WTC11 (cell line): ENCODE results near the gene FGD6. TPM values are rescaled to one million over a fixed set of nuclear protein-coding genes. Genes with fewer than 3 reads are reported as not detected.

ENCODE experiments used
- ATAC-seq: fragments of 200-7000 bp; cut with Tn5 transposase; 2 replicates; pipeline ENCODE4 v1.10.0; 2021; ENCODE audit warnings: mild to moderate bottlenecking, moderate library complexity
- CTCF ChIA-PET: fragments of 300-600 bp; sonication (Branson Sonifier 250); formaldehyde crosslinking; loops from one replicate; lab custom pipeline; 2021; ENCODE audit warnings: antibody characterized with exemption; lab: Charles Lee
- POLR2A ChIA-PET: fragments of 350-600 bp; sonication (Branson Sonifier 250); formaldehyde crosslinking; loops from one replicate; lab custom pipeline; 2021; ENCODE audit warnings: antibody characterized with exemption; lab: Charles Lee
- DNase-seq: peaks from one replicate; pipeline ENCODE4 v3.0.0; 2021; ENCODE audit warnings: low spot score
- H3K27ac Mint-ChIP-seq: 2 replicates; pipeline ENCODE4 v1.8.0; 2021; ENCODE audit warnings: mixed read lengths
- H3K27me3 Mint-ChIP-seq: 2 replicates; pipeline ENCODE4 v1.8.0; 2021; ENCODE audit warnings: low read depth, mild to moderate bottlenecking, moderate library complexity, mixed read lengths
- H3K36me3 Mint-ChIP-seq: 2 replicates; pipeline ENCODE4 v1.8.0; 2021; ENCODE audit warnings: mixed read lengths
- H3K4me1 Mint-ChIP-seq: 2 replicates; pipeline ENCODE4 v1.8.0; 2022; ENCODE audit warnings: mixed read lengths
- H3K4me3 Mint-ChIP-seq: 2 replicates; pipeline ENCODE4 v1.8.0; 2021; ENCODE audit warnings: mild to moderate bottlenecking, moderate library complexity, mixed read lengths
- H3K9me3 Mint-ChIP-seq: 2 replicates; pipeline ENCODE4 v1.8.0; 2021; ENCODE audit warnings: mixed read lengths
- ARID4B ChIP-seq: sonication (generic); formaldehyde crosslinking; IDR thresholded peaks from 2 replicates; pipeline ENCODE4 v1.8.0; 2023; ENCODE audit warnings: missing genetic modification reagents, mild to moderate bottlenecking, borderline replicate concordance
- ATF3 ChIP-seq: sonication (generic); formaldehyde crosslinking; conservative IDR thresholded peaks from 2 replicates; pipeline ENCODE4 v1.8.1; 2022; ENCODE audit warnings: mild to moderate bottlenecking, missing genetic modification reagents
- CBFB ChIP-seq: sonication (generic); formaldehyde crosslinking; IDR thresholded peaks from 2 replicates; pipeline ENCODE4 v1.8.1; 2022; ENCODE audit warnings: mild to moderate bottlenecking, low read depth, missing genetic modification reagents
- CREB1 ChIP-seq: sonication (generic); formaldehyde crosslinking; IDR thresholded peaks from 2 replicates; pipeline ENCODE4 v1.8.0; 2023; ENCODE audit warnings: mild to moderate bottlenecking, missing genetic modification reagents
- CREM ChIP-seq: sonication (generic); formaldehyde crosslinking; IDR thresholded peaks from 2 replicates; pipeline ENCODE4 v1.8.1; 2022; ENCODE audit warnings: mild to moderate bottlenecking, missing genetic modification reagents, moderate library complexity
- E2F5 ChIP-seq: sonication (generic); formaldehyde crosslinking; IDR thresholded peaks from 2 replicates; pipeline ENCODE4 v1.8.1; 2022; ENCODE audit warnings: mild to moderate bottlenecking, moderate library complexity, missing genetic modification reagents
- HMGA2 ChIP-seq: fragments of 250-450 bp; sonication (Bioruptor Pico); IDR thresholded peaks from 2 replicates; pipeline ENCODE4 v1.4.0; 2021; ENCODE audit warnings: mild to moderate bottlenecking, moderate library complexity
- HMGXB4 ChIP-seq: sonication (generic); formaldehyde crosslinking; IDR thresholded peaks from 2 replicates; pipeline ENCODE4 v1.8.1; 2023; ENCODE audit warnings: mild to moderate bottlenecking, moderate library complexity, missing genetic modification reagents
- JAZF1 ChIP-seq: fragments of 250-450 bp; sonication (Bioruptor Pico); IDR thresholded peaks from 2 replicates; pipeline ENCODE4 v1.9.0; 2021; ENCODE audit warnings: moderate library complexity, mild to moderate bottlenecking, inconsistent platforms
- NFATC4 ChIP-seq: fragments of 250-450 bp; sonication (Bioruptor Pico); IDR thresholded peaks from 2 replicates; pipeline ENCODE4 v1.9.0; 2021; ENCODE audit warnings: mild to moderate bottlenecking
- OVOL2 ChIP-seq: fragments of 250-450 bp; sonication (Bioruptor Pico); IDR thresholded peaks from 2 replicates; pipeline ENCODE4 v1.9.0; 2021; ENCODE audit warnings: mild to moderate bottlenecking, borderline replicate concordance
- PRRX2 ChIP-seq: fragments of 250-450 bp; sonication (Bioruptor Pico); IDR thresholded peaks from 2 replicates; pipeline ENCODE4 v1.8.0; 2021; ENCODE audit warnings: mild to moderate bottlenecking
- SOX15 ChIP-seq: fragments of 250-450 bp; sonication (Bioruptor Pico); IDR thresholded peaks from 2 replicates; pipeline ENCODE4 v1.9.0; 2021; ENCODE audit warnings: mild to moderate bottlenecking
- STAT6 ChIP-seq: sonication (generic); formaldehyde crosslinking; conservative IDR thresholded peaks from 2 replicates; pipeline ENCODE4 v1.8.1; 2023; ENCODE audit warnings: mild to moderate bottlenecking, low read depth, missing genetic modification reagents, moderate library complexity
- TEAD1 ChIP-seq: sonication (generic); formaldehyde crosslinking; IDR thresholded peaks from 2 replicates; pipeline ENCODE4 v1.8.0; 2022; ENCODE audit warnings: mild to moderate bottlenecking, missing genetic modification reagents
- ZBTB21 ChIP-seq: sonication (generic); formaldehyde crosslinking; IDR thresholded peaks from 2 replicates; pipeline ENCODE4 v1.8.1; 2023; ENCODE audit warnings: mild to moderate bottlenecking, missing genetic modification reagents, borderline replicate concordance
- ZBTB43 ChIP-seq: sonication (generic); formaldehyde crosslinking; IDR thresholded peaks from 2 replicates; pipeline ENCODE4 v1.8.1; 2023; ENCODE audit warnings: mild to moderate bottlenecking, missing genetic modification reagents
- ZNF219 ChIP-seq: sonication (generic); formaldehyde crosslinking; IDR thresholded peaks from 2 replicates; pipeline ENCODE4 v1.8.0; 2023; ENCODE audit warnings: missing genetic modification reagents, mild to moderate bottlenecking, borderline replicate concordance
- ZNF396 ChIP-seq: fragments of 250-450 bp; sonication (Bioruptor Pico); IDR thresholded peaks from 2 replicates; pipeline ENCODE4 v1.8.0; 2021; ENCODE audit warnings: mild to moderate bottlenecking, moderate library complexity, borderline replicate concordance
- total RNA-seq: library from RNA; stranded (reverse); gene quantifications from 3 replicates; pipeline ENCODE4 v1.2.3, GENCODE V29; 2021

The FGD6 gene
- total RNA-seq, 1 experiment from 2014 or later: 28.2 TPM

GRCh38 chr12:95136598-95136997 is 80.7 kb downstream of the FGD6 start (continued):
- no peak for TF ChIP-seq TEAD1 (CRISPR knock-in tag)
- TF ChIP-seq HMGXB4 (CRISPR knock-in tag): no peak
- TF ChIP-seq HMGA2: no peak
- TF ChIP-seq CBFB (CRISPR knock-in tag): no peak
- no peak for TF ChIP-seq NFATC4 (CRISPR knock-in tag)
- TF ChIP-seq E2F5: no peak
- no peak for TF ChIP-seq SOX15 (CRISPR knock-in tag)
- TF ChIP-seq CREB1: no peak
- no peak for TF ChIP-seq ATF3 (CRISPR knock-in tag)
- TF ChIP-seq OVOL2 (CRISPR knock-in tag): no peak

GRCh38 chr12:95134085-95134484 is 83.2 kb downstream of the FGD6 start:
- Mint-ChIP-seq H3K4me1 (peaks cover 3% of the 10 kb centered on the region; the same call in 1 of the 2 replicates), H3K27ac (no peak overlapping the region), H3K36me3 (peaks cover 48% of the 10 kb centered on the region), H3K4me3 (no peak overlapping the region), H3K27me3 (no peaks in the 10 kb centered on the region), H3K9me3 (no peaks in the 10 kb centered on the region)
- DNase-seq: no peak
- ATAC-seq: no peak
- POLR2A ChIA-PET: no interaction called here
- TF ChIP-seq PRRX2 (no peak), ZBTB21 (CRISPR knock-in tag) (no peak)
- CTCF ChIA-PET: interaction anchor here (0.5 to 0.6 kb wide), 2 partner anchors 11 to 91 kb away, joined by 3 read pairs; no protein-coding TSS in a partner anchor

- H3K4me3 Mint-ChIP-seq: no peak overlapping the region
- CTCF ChIA-PET: interaction anchor here (0.6 kb wide), 1 partner anchor 201 kb away, joined by 3 read pairs; no protein-coding TSS in a partner anchor
- no peaks in the 10 kb centered on the region for H3K9me3 Mint-ChIP-seq
- POLR2A ChIA-PET: no interaction called here
- H3K27ac Mint-ChIP-seq: no peak overlapping the region
- no peak for DNase-seq
- no peaks in the 10 kb centered on the region for H3K27me3 Mint-ChIP-seq
- H3K4me1 Mint-ChIP-seq: peaks cover 3% of the 10 kb centered on the region; the same call in 1 of the 2 replicates
- H3K36me3 Mint-ChIP-seq: peaks cover 44% of the 10 kb centered on the region
- ATAC-seq: no peak
- no peak for TF ChIP-seq CREM (CRISPR knock-in tag)
- no peak for TF ChIP-seq NFATC4 (CRISPR knock-in tag)
- no peak for TF ChIP-seq STAT6
- TF ChIP-seq ZBTB43 (CRISPR knock-in tag): no peak
- no peak for TF ChIP-seq ZNF219 (CRISPR knock-in tag)
- TF ChIP-seq HMGXB4 (CRISPR knock-in tag): no peak
- TF ChIP-seq ZNF396 (CRISPR knock-in tag): no peak
- no peak for TF ChIP-seq JAZF1 (CRISPR knock-in tag)
- no peak for TF ChIP-seq ARID4B
Observed at GRCh38 chr12:95131589-95132340, 85.5 kb downstream of the FGD6 start.
